ENCODE results near the gene SERINC2.

DNA sequence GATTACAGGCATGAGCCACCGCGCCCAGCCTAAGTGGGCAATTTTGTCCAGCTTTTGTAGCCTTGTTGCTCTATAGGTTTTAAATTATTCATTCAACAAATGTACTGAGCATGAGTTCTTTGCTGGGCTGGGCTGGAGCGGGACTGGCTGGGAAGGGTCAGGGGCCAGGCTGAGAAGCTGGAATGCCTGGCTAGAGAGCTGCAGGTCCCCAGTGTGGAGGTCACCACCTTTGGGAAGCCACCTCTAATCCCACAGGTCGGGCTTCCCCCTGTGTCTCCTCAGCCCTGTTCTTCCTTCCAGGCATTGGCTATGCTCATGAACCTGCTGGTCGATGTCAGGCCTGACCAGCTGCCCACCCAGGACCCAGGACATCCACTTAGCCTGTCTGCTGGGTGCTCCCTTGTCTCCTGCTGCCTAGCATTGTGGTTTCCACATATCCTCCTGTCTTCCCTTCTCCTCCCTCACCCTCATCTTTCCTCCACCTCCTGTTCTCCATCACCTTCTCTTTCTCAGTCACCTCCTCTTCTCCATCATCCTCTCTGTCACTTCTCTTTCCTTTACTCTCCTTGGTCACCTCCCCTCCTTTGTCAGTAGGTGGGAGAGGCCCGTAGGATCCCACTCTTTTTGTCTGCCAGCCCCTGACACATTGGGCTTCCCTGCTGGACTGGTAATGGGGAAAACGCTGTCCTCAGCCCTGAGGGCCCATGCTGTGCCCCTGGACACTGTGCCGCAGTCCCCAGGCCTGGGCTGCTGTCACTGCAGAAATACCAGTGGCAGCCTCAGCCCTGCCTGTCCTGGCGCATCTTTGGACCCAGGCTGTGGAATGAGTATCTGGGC lies 23.8 kb downstream of the SERINC2 start:
- TF ChIP-seq RARB (CRISPR knock-in tag; IDR thresholded peaks at IDR 0.05) (no peak), ZNF8 (CRISPR knock-in tag; IDR thresholded peaks at IDR 0.05) (no peak), ZFP30 (CRISPR knock-in tag; IDR thresholded peaks at IDR 0.05) (no peak), ZC3H10 (CRISPR knock-in tag; IDR thresholded peaks at IDR 0.05) (no peak), ISL1 (CRISPR knock-in tag; IDR thresholded peaks at IDR 0.05) (no peak), PPARA (CRISPR knock-in tag; IDR thresholded peaks at IDR 0.05; ENCODE audit: borderline replicate concordance) (no peak), TOX (CRISPR knock-in tag; IDR thresholded peaks at IDR 0.05; ENCODE audit: borderline replicate concordance) (no peak), TCF4 (CRISPR knock-in tag; IDR thresholded peaks at IDR 0.05; ENCODE audit: borderline replicate concordance) (no peak), CSDC2 (CRISPR knock-in tag; IDR thresholded peaks at IDR 0.05) (no peak)
- TF ChIP-seq, protein P1, sequence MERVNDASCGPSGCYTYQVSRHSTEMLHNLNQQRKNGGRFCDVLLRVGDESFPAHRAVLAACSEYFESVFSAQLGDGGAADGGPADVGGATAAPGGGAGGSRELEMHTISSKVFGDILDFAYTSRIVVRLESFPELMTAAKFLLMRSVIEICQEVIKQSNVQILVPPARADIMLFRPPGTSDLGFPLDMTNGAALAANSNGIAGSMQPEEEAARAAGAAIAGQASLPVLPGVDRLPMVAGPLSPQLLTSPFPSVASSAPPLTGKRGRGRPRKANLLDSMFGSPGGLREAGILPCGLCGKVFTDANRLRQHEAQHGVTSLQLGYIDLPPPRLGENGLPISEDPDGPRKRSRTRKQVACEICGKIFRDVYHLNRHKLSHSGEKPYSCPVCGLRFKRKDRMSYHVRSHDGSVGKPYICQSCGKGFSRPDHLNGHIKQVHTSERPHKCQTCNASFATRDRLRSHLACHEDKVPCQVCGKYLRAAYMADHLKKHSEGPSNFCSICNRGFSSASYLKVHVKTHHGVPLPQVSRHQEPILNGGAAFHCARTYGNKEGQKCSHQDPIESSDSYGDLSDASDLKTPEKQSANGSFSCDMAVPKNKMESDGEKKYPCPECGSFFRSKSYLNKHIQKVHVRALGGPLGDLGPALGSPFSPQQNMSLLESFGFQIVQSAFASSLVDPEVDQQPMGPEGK (CRISPR knock-in tag; IDR thresholded peaks at IDR 0.05; ENCODE audit: borderline replicate concordance): no peak
- TF ChIP-seq, protein P2, sequence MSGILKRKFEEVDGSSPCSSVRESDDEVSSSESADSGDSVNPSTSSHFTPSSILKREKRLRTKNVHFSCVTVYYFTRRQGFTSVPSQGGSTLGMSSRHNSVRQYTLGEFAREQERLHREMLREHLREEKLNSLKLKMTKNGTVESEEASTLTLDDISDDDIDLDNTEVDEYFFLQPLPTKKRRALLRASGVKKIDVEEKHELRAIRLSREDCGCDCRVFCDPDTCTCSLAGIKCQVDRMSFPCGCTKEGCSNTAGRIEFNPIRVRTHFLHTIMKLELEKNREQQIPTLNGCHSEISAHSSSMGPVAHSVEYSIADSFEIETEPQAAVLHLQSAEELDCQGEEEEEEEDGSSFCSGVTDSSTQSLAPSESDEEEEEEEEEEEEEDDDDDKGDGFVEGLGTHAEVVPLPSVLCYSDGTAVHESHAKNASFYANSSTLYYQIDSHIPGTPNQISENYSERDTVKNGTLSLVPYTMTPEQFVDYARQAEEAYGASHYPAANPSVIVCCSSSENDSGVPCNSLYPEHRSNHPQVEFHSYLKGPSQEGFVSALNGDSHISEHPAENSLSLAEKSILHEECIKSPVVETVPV (CRISPR knock-in tag; IDR thresholded peaks at IDR 0.05): no peak
